Measurements from ENCODE around the gene ZFP36L1. TPM values are rescaled to one million over a fixed set of nuclear protein-coding genes. Genes with fewer than 3 reads are reported as not detected.
"Not testable (repeated sequence)": the region's sequence is repeated elsewhere in the genome, so short reads cannot be mapped to it uniquely, and the experiment has no call there.

ZFP36L1 gene
- total RNA-seq, 1 donor from 2014 or later, result 398 TPM

DNA sequence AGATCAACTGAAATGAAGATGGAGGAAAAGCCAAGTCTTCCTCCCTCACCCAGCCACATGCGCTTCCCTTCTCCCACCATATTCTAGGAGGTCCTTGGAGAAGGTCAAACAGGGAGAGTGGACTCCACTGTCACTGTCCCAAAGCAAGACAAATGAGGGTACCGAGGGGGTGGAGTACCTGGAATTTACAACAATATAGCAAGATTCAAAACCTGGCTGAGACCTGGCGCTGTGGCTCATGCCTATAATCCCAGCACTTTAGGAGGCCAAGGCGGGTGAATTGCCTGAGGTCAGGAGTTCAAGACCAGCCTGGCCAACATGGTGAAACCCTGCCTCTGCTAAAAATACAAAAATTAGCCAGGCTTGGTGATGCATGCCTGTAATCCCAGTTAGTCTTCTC lies 29.0 kb downstream of the ZFP36L1 start:
- DNase-seq (ENCODE audit: low spot score), result not testable (repeated sequence)

DNA sequence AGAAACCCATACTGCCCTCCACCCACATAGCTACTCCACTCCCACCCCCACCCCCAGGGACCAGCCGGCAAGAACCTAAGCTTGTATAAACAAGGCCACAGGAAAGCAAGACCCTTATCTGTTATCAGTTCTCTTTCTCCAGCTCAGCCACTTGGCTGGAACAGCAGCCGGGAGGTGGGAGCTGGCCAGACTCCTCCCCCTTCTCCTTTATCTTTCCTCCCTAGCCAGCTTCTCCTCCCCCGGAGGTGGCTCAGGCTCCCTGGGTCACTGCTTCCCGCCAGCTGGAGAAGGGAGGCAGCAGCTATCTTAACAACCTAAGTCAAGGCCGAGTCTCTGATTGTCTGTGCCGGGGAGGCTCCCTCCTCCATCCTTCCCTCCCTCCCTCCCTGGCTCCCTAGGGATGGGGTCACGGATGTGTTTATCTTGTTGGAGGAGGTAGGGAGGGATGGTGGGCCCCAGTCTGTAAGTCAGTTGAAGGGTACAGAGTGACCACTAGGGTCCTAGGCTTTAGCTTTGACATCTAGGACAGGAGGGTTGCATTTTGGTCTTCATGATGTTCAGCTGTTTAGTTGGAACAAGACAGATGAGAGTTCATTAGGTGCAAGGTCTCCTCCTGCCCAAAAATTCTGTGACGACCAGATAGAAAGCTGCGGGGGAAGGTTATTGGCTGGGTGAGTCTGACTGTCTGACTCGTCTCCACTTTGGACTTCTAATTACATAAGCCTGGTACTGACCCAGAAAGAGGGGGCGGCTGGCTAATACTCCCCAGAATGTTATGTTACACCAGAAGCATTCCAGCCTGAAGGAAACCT lies 29.7 kb downstream of the ZFP36L1 start:
- DNase-seq (ENCODE audit: low spot score), result peak; percentile 53

GRCh38 chr14:68761391-68761790 lies 31.5 kb downstream of the ZFP36L1 start:
- DNase-seq (ENCODE audit: low spot score), result no peak

- no peak for DNase-seq (ENCODE audit: low spot score)
Measured at GRCh38 chr14:68760761-68761160, 32.1 kb downstream of the ZFP36L1 start.

GRCh38 chr14:68759937-68760336 lies 32.9 kb downstream of the ZFP36L1 start:
- DNase-seq (ENCODE audit: low spot score), result no peak

DNA sequence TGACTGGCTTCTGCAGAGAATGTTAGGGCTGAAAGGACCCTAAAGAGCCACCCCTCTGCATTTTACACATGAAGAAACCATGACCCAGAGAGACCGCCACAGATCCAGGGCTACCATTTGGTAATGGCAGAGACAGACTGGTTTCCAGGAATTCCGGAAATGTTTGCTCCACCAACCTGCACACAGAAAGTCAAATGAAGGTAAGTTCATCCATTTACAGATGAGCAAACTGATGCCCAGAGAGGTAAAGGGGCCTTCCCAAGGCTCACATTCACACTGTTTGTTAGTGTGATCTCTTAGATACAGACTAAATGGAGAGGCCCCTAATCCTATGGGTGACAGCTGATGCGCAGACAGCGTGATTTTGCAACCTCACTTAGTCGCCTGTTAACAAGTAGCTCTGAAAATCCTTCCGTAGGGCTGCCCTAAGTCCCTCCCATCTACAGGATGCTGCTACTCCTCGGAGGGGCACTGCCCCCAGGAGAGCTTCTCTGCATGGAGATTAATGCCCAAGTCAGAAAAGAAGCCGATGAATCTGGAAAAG lies 33.8 kb downstream of the ZFP36L1 start:
- no peak for DNase-seq (ENCODE audit: low spot score)

GRCh38 chr14:68758301-68758700 lies 34.6 kb downstream of the ZFP36L1 start:
- no peak for DNase-seq (ENCODE audit: low spot score)

DNA sequence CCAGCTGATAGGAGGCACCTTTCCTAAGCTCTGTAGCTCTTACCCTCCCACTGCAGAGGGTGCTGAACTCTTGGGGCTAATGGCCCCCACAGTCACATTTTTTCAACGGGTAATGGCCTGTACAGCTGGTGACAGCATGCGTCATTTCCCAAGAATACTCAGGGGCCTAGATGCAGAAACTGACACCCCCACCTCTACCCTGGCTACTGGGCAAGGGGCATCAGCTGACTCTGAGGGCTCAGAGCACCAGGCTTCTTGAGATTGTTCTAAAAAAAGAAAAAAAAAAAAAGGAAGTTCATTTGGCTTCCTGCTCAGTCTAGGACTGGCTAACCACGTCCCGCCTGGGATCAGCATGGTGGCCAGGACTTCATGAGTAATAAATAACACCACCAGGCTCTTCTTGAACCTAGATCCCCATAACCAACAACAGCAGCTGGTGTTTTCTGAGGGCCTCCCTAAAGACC lies 35.2 kb downstream of the ZFP36L1 start:
- peak; percentile 49 for DNase-seq (ENCODE audit: low spot score)

DNA sequence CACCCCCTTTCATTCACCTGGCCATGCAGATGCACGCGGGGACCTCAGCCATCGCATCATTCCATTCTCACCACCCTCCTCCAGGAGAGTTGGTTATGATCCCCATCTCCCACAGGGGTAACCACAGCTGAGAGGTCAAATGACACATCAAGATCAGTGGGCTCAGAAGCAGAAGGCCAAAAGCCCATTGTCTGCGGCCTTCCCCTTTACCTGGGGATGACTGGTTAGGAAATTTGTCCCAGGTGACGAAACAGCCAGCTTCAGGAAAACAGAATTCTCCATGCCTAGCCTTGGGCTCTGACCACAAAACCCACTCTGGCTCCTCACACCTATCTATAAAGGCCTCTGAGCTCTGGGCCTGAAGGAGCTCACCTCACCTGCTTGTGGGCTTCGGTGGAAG lies 36.1 kb downstream of the ZFP36L1 start:
- no peak for DNase-seq (ENCODE audit: low spot score)

DNA sequence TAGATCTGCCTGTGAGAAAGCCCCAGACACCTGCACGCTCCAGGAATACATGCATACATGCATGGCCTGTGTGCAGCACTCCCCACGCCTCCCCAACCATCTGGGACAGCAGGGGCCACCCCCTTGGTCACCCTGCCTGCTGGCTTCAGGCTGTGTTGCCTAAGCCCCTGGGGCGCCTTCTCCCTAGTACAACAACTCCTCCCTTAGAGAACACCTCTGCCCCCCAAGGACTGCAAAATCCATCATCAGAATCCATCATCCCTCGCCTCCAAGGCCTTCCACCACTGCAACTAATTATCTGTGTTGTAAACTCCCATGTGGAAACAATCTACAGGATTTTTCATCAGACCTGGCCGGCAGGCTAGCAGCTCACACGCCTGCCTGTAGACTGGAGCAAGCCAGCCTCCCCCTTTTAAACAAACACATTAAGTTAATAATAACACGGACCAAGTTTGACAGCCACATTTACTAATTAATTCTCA lies 36.8 kb downstream of the ZFP36L1 start:
- DNase-seq (ENCODE audit: low spot score), result no peak

DNA sequence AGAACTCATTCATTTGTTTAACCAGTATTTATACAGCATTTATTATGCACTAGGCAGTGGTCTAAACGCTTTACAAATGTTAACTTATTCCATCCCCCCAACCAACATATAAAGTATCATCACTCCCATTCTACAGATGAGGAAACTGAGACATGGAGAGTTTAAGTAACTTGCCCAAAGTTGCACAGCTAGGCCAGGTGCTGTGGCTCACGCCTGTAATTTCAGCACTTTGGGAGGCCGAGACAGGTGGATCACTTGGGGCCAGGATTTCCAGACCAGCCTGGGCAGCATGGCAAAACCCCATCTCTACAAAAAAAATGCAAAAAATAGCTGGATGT lies 37.9 kb downstream of the ZFP36L1 start:
- DNase-seq (ENCODE audit: low spot score), result no peak

DNA sequence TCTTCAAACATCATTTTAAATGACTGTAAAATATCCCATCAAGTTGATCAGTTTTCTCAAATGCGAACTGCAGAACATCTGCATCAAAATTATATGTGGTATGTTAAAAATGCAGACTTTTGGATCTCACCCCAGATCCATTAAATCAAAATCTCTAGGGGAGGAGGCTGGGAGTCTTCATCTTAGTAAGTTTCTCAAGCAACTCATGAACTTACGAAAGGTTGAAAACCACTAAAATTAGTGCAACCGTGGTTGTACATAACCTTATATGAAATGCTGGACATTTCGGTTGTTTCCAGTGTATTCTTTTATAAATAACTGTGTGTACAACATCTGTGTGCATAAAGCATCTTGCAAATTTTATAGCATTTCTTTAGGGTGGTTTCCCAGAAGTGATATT lies 39.2 kb downstream of the ZFP36L1 start:
- DNase-seq (ENCODE audit: low spot score), result no peak

DNA sequence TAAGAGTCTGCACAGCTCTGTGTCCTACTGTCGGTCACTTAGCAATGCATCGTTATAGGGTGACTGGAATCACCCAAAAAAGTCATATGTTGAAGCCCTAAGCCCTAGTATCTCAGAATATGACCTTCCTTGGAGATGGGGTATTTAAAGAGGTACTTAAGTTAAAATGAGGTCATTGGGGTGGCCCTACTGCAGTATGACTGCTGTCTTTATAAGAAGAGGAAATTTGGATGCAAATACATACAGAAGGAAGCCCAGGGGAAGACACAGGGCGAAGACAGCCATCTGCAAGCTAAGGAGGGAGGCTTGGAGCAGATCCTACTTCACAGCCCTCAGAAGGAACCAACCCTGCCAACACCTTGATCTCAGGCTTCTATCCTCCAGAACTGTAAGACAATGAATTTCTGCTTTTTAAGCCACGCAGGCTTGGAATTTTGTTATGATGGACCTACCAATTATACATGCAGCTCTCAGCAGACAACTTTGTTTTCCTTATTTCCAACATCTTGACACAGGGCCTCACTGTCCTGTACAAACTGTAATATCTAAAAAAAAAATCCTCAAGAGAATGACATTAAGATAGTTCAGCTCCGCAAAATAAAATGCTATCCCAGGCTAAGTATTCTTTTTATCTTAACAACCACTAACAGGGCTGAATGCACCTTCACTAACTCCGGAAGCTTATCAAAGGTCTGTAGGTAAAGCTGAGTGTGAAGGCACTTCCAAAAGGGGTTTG lies 40.4 kb downstream of the ZFP36L1 start:
- no peak for DNase-seq (ENCODE audit: low spot score)

GRCh38 chr14:68749487-68750475 lies 43.1 kb downstream of the ZFP36L1 start:
- no peak for DNase-seq (ENCODE audit: low spot score)

- no peak for DNase-seq (ENCODE audit: low spot score)
Measured at GRCh38 chr14:68748691-68749090, 44.2 kb downstream of the ZFP36L1 start.

DNA sequence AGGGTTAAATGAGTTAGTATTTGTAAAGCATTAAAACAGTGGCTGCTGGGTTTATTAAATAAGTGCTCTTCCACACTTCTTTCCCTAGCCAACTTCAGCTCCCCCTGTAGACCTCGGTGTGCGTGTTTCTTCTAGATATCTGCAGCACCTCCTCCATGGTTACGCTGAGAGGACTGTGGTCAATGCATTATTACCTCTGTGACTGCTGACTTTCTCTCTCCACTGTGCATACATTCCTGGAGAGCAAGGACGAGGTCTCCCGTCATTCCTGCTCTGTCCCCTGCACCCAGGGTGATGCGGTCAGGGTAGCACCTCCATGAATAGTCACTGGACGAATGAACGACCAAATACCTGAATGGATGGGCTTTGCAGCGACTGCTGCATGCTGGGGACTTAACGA lies 44.6 kb downstream of the ZFP36L1 start:
- DNase-seq (ENCODE audit: low spot score), result no peak

DNA sequence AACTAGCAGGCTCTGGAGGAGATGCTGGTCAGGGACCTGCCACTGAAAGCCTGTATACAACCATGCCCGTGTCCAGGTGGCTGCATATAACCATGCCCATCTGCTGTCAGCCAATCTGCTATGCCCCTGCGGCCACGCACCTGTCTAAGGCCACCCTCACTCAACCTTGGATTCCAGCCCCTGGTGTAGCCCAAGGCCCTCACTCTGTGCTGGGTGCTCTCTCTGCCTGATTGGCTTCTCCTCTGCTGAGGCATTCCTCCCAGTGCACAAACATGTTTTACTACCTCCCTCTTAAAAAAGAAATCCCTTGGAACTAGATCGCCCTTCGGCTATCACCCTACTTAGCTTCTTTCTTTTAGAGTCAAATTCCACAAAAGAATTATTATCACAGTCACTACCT lies 45.5 kb downstream of the ZFP36L1 start:
- no peak for DNase-seq (ENCODE audit: low spot score)

DNA sequence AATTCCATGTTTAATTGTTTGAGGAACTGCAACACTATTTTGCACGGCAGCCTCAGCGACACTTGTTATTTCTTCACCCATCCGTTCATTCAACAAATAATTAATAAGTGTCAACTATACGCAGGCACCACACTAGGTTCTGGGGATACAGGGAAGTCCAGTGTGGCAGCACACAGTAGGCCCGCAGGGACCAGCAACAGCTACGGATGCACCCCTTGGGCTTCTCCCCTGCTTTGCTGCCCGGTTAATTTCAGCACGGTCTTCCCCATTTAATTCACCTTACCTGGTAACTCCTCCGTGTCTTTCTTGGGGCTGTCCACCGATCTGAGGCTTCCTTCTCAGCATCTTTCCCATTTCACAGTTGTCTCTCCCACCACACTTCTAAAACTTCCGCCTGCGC lies 48.3 kb downstream of the ZFP36L1 start:
- DNase-seq (ENCODE audit: low spot score), result no peak

- DNase-seq (ENCODE audit: low spot score), result no peak
Measured at GRCh38 chr14:68741839-68742470, 50.9 kb downstream of the ZFP36L1 start.

GRCh38 chr14:68741477-68741791 lies 51.4 kb downstream of the ZFP36L1 start:
- no peak for DNase-seq (ENCODE audit: low spot score)

GRCh38 chr14:68740788-68741476 lies 51.9 kb downstream of the ZFP36L1 start:
- DNase-seq (ENCODE audit: low spot score), result no peak
